GM19238 (cell line): ENCODE results near the gene RARB.

Source experiments
- DNase-seq: peaks from one replicate; pipeline ENCODE4 v3.0.0; 2011; ENCODE audit warnings: low spot score; ENCODE audit not compliant: insufficient read length

RARB gene

GRCh38 chr3:25594007-25594502 is 166.0 kb downstream of the RARB start:
- DNase-seq: no peak

GRCh38 chr3:25597535-25598101 is 169.6 kb downstream of the RARB start:
- DNase-seq: no peak

GRCh38 chr3:25603703-25604102 is 175.6 kb downstream of the RARB start:
- no peak for DNase-seq

- no peak for DNase-seq
Observed at GRCh38 chr3:25604107-25604805, 176.2 kb downstream of the RARB start.

- no peak for DNase-seq
Observed at GRCh38 chr3:25610167-25610566, 182.1 kb downstream of the RARB start.

- DNase-seq: no peak
Observed at GRCh38 chr3:25610779-25611178, 182.7 kb downstream of the RARB start.

- DNase-seq: no peak
Observed at GRCh38 chr3:25611193-25611592, 183.1 kb downstream of the RARB start.

GRCh38 chr3:25618028-25618427 is 190.0 kb downstream of the RARB start:
- DNase-seq: no peak

GRCh38 chr3:25619382-25619781 is 191.3 kb downstream of the RARB start:
- DNase-seq: no peak

- no peak for DNase-seq
Observed at GRCh38 chr3:25620493-25620892, 192.4 kb downstream of the RARB start.

GRCh38 chr3:25621087-25621486 is 193.0 kb downstream of the RARB start:
- DNase-seq: no peak

- DNase-seq: no peak
Observed at GRCh38 chr3:25631989-25632388, 203.9 kb downstream of the RARB start.

GRCh38 chr3:25633919-25634318 is 205.9 kb downstream of the RARB start:
- DNase-seq: no peak

GRCh38 chr3:25635038-25635437 is 207.0 kb downstream of the RARB start:
- no peak for DNase-seq
